H1 (cell line): ENCODE data around the gene KIF11. TPM values are rescaled to one million over a fixed set of nuclear protein-coding genes. Genes with fewer than 3 reads are reported as not detected.

Experiments
- CTCF ChIA-PET: fragments of 300-600 bp; sonication (Branson Sonifier 250); formaldehyde crosslinking; loops from one replicate; lab custom pipeline; 2021; ENCODE audit not compliant: partially characterized antibody; lab: Charles Lee
- POLR2A ChIA-PET: fragments of 300-600 bp; sonication (Branson Sonifier 250); formaldehyde crosslinking; loops from one replicate; lab custom pipeline; 2021; ENCODE audit warnings: inconsistent platforms; ENCODE audit not compliant: partially characterized antibody; lab: Charles Lee
- DNase-seq, 2 experiments: peaks; one replicate each; pipeline versions ENCODE4 v3.0.0 to v3.0.0-alpha.2; 2010 to 2022; ENCODE audit warnings: low spot score in 2 of 2, low read depth in 1 of 2, mixed read lengths in 1 of 2
- FAIRE-seq: peaks from 2 replicates; lab custom pipeline; 2011; peaks lifted over from hg19 to GRCh38; lab: Jason Lieb, UNC
- H2AFZ ChIP-seq: 2 replicates; pipeline ENCODE4 v1.8.1; 2012; ENCODE audit warnings: low read length, inconsistent platforms
- H2AK5ac ChIP-seq: 2 replicates; pipeline ENCODE4 v1.6.1; 2013; ENCODE audit warnings: low read depth, low read length
- H2BK120ac ChIP-seq: replicated peaks from 2 replicates; pipeline ENCODE3; 2013; ENCODE audit warnings: low read depth, low read length, inconsistent platforms
- H2BK12ac ChIP-seq: 2 replicates; pipeline ENCODE4 v1.6.1; 2013; ENCODE audit warnings: low read depth, low read length
- H2BK15ac ChIP-seq: 2 replicates; pipeline ENCODE4 v1.6.1; 2013; ENCODE audit warnings: low read length
- H2BK20ac ChIP-seq: 2 replicates; pipeline ENCODE4 v1.6.1; 2013; ENCODE audit warnings: low read length
- H2BK5ac ChIP-seq: 2 replicates; pipeline ENCODE4 v1.6.1; 2013; ENCODE audit warnings: low read depth, low read length
- H3K14ac ChIP-seq: 2 replicates; pipeline ENCODE4 v1.6.1; 2013; ENCODE audit warnings: inconsistent platforms; ENCODE audit not compliant: insufficient read length
- H3K18ac ChIP-seq: 2 replicates; pipeline ENCODE4 v1.6.1; 2013; ENCODE audit warnings: low read length; ENCODE audit errors: extremely low read depth
- H3K23ac ChIP-seq: 2 replicates; pipeline ENCODE4 v1.6.1; 2013; ENCODE audit warnings: inconsistent platforms; ENCODE audit not compliant: insufficient read length
- H3K23me2 ChIP-seq: 2 replicates; pipeline ENCODE4 v1.6.1; 2013; ENCODE audit warnings: low read depth, low read length
- H3K27ac ChIP-seq: 2 replicates; pipeline ENCODE4 v1.6.1; 2011; ENCODE audit warnings: low read depth, low read length, inconsistent platforms
- H3K27me3 ChIP-seq, 4 experiments: replicated peaks in 1 of 4; 1 replicate in 1 of 4; 2 replicates in 3 of 4; pipeline versions ENCODE4 v1.6.1 to v1.8.1; 2011 to 2013; ENCODE audit warnings: low read length in 3 of 4, mild to moderate bottlenecking in 3 of 4, inconsistent platforms in 2 of 4, mixed read lengths in 2 of 4, moderate library complexity in 1 of 4; ENCODE audit not compliant: control insufficient read depth in 3 of 4, insufficient read depth in 3 of 4; ENCODE audit errors: extremely low read depth in 1 of 4
- H3K36me3 ChIP-seq, 4 experiments: 2 replicates each; pipeline versions ENCODE4 v1.6.1 to v1.8.1; 2011 to 2013; ENCODE audit warnings: mild to moderate bottlenecking in 4 of 4, low read length in 3 of 4, moderate library complexity in 2 of 4, control low read depth in 1 of 4, inconsistent platforms in 1 of 4; ENCODE audit not compliant: insufficient read depth in 4 of 4, control insufficient read depth in 2 of 4
- H3K4ac ChIP-seq: replicated peaks from 2 replicates; pipeline ENCODE3; 2013; ENCODE audit warnings: low read length, low read depth, mixed read lengths, inconsistent platforms; ENCODE audit not compliant: insufficient read length
- H3K4me1 ChIP-seq, 4 experiments: replicated peaks in 1 of 4; 1 replicate in 1 of 4; 2 replicates in 3 of 4; pipeline versions ENCODE4 v1.6.1 to v1.8.1; 2011 to 2013; ENCODE audit warnings: low read length in 3 of 4, inconsistent platforms in 2 of 4, mixed read lengths in 1 of 4; ENCODE audit not compliant: insufficient read depth in 4 of 4, control insufficient read depth in 3 of 4
- H3K4me2 ChIP-seq, 2 experiments: 2 replicates each; pipeline versions ENCODE4 v1.6.1 to v1.8.1; 2011 to 2013; ENCODE audit warnings: low read depth in 2 of 2, low read length in 2 of 2, control low read depth in 1 of 2, inconsistent platforms in 1 of 2, mild to moderate bottlenecking in 1 of 2; ENCODE audit not compliant: insufficient read depth in 1 of 2
- H3K4me3 ChIP-seq, 4 experiments: fragments of 200-600, 300-600 bp in 1 of 4; sonication (generic), shearing (Covaris generic), sonication (Bioruptor Twin) in 1 of 4; 2 replicates each; pipeline versions ENCODE4 v1.5.1 to v1.8.1; 2011 to 2016; ENCODE audit warnings: low read length in 4 of 4, low read depth in 3 of 4, control low read depth in 2 of 4, inconsistent platforms in 2 of 4, mild to moderate bottlenecking in 2 of 4, mixed read lengths in 1 of 4, moderate library complexity in 1 of 4; ENCODE audit not compliant: insufficient read depth in 2 of 4; ENCODE audit errors: extremely low read depth in 1 of 4
- H3K56ac ChIP-seq: replicated peaks from 2 replicates; pipeline ENCODE3; 2013; ENCODE audit warnings: low read depth, mild to moderate bottlenecking, mixed read lengths, low read length, inconsistent platforms; ENCODE audit not compliant: insufficient read length
- H3K79me1 ChIP-seq: 2 replicates; pipeline ENCODE4 v1.6.1; 2013; ENCODE audit warnings: low read depth, low read length, control low read depth
- H3K79me2 ChIP-seq, 2 experiments: 2 replicates each; pipeline versions ENCODE4 v1.6.1 to v1.8.1; 2012 to 2013; ENCODE audit warnings: low read length in 2 of 2, mild to moderate bottlenecking in 2 of 2, inconsistent platforms in 1 of 2; ENCODE audit not compliant: insufficient read depth in 2 of 2, control insufficient read depth in 1 of 2
- H3K9ac ChIP-seq, 4 experiments: replicated peaks in 1 of 4; 1 replicate in 1 of 4; 2 replicates in 3 of 4; pipeline versions ENCODE4 v1.6.1 to v1.8.1; 2011 to 2013; ENCODE audit warnings: low read depth in 3 of 4, low read length in 3 of 4, control low read depth in 2 of 4, mild to moderate bottlenecking in 2 of 4, moderate library complexity in 2 of 4, inconsistent platforms in 1 of 4; ENCODE audit errors: extremely low read depth in 1 of 4
- H3K9me3 ChIP-seq, 2 experiments: 2 replicates each; pipeline versions ENCODE4 v1.6.1 to v1.8.1; 2012 to 2013; ENCODE audit warnings: mild to moderate bottlenecking in 2 of 2, moderate library complexity in 2 of 2, control low read depth in 1 of 2, inconsistent platforms in 1 of 2, low read depth in 1 of 2, low read length in 1 of 2, mixed read lengths in 1 of 2; ENCODE audit not compliant: insufficient read depth in 2 of 2
- H4K20me1 ChIP-seq, 2 experiments: replicated peaks in 1 of 2; 2 replicates each; pipeline versions ENCODE3 to v1.8.1; 2011 to 2013; ENCODE audit warnings: inconsistent platforms in 2 of 2, low read length in 2 of 2, mild to moderate bottlenecking in 1 of 2; ENCODE audit not compliant: insufficient read depth in 2 of 2, control insufficient read depth in 1 of 2
- H4K5ac ChIP-seq: 2 replicates; pipeline ENCODE4 v1.6.1; 2013; ENCODE audit warnings: low read length, low read depth, mixed read lengths, inconsistent platforms; ENCODE audit not compliant: insufficient read length
- H4K8ac ChIP-seq: 2 replicates; pipeline ENCODE4 v1.8.0; 2013; ENCODE audit warnings: mild to moderate bottlenecking, moderate library complexity, low read length, inconsistent platforms; ENCODE audit not compliant: insufficient read depth; ENCODE audit errors: extremely low read depth
- H4K91ac ChIP-seq: replicated peaks from 2 replicates; pipeline ENCODE3; 2013; ENCODE audit warnings: low read length, mixed read lengths, inconsistent platforms; ENCODE audit not compliant: insufficient read length
- CHD1 ChIP-seq: IDR thresholded peaks from 2 replicates; pipeline ENCODE4 v1.6.1; 2012; ENCODE audit warnings: low read depth, low read length, improper control_type of control experiment
- E2F6 ChIP-seq: IDR thresholded peaks from 2 replicates; pipeline ENCODE4 v1.6.1; 2012; ENCODE audit warnings: inconsistent platforms
- EZH2 ChIP-seq: fragments of 200-600 bp; sonication (generic); IDR thresholded peaks from 2 replicates; pipeline ENCODE4 v1.7.1; 2012; ENCODE audit warnings: low read depth, mild to moderate bottlenecking, moderate library complexity, low read length, inconsistent platforms; ENCODE audit not compliant: severe bottlenecking
- KDM4A ChIP-seq: IDR thresholded peaks from one replicate; pipeline ENCODE4 v1.7.1; 2012; ENCODE audit warnings: low read depth, mild to moderate bottlenecking, moderate library complexity, low read length, inconsistent platforms; ENCODE audit not compliant: severe bottlenecking
- KDM5A ChIP-seq: fragments of 200-600 bp; IDR thresholded peaks from 2 replicates; pipeline ENCODE4 v1.7.1; 2012; ENCODE audit warnings: mild to moderate bottlenecking, low read length, inconsistent platforms, mixed read lengths
- MAX ChIP-seq: IDR thresholded peaks from 2 replicates; pipeline ENCODE4 v1.6.1; 2012; ENCODE audit warnings: inconsistent platforms
- RAD21 ChIP-seq, 2 experiments: IDR thresholded peaks in 1 of 2; conservative IDR thresholded peaks in 1 of 2; 2 replicates each; pipeline ENCODE4 v1.6.1; 2011; ENCODE audit warnings: low read depth in 2 of 2, low read length in 2 of 2, improper control_type of control experiment in 1 of 2, inconsistent platforms in 1 of 2, mild to moderate bottlenecking in 1 of 2, moderate library complexity in 1 of 2
- SIN3A ChIP-seq, 2 experiments: IDR thresholded peaks in 1 of 2; conservative IDR thresholded peaks in 1 of 2; 2 replicates each; pipeline ENCODE4 v1.6.1; 2011 to 2012; ENCODE audit warnings: low read length in 2 of 2, improper control_type of control experiment in 1 of 2, low read depth in 1 of 2, mild to moderate bottlenecking in 1 of 2
- TAF1 ChIP-seq: IDR thresholded peaks from 2 replicates; pipeline ENCODE4 v1.6.1; 2011; ENCODE audit warnings: mild to moderate bottlenecking, low read depth, low read length
- TAF7 ChIP-seq: optimal IDR thresholded peaks from 2 replicates; pipeline ENCODE3; 2011; ENCODE audit warnings: low read depth, mild to moderate bottlenecking, inconsistent platforms, low read length, moderate library complexity, borderline replicate concordance
- WGBS, 2 experiments: shearing (Covaris generic) in 1 of 2; methylation state at CpG; one replicate each; pipeline versions ENCODE4 v1.1.6 to v1.1.7; 2013 to 2015; ENCODE audit warnings: low lambda C conversion rate in 2 of 2, mixed read lengths in 2 of 2, inconsistent platforms in 1 of 2, low coverage in 1 of 2, missing lambda C conversion rate in 1 of 2; ENCODE audit not compliant: insufficient replicate concordance in 2 of 2, insufficient coverage in 1 of 2, insufficient read length in 1 of 2; ENCODE audit errors: extremely low coverage in 1 of 2, missing lambda C conversion rate in 1 of 2; 5-methylcytosine and 5-hydroxymethylcytosine counted together
- polyA plus RNA-seq, 7 experiments: library from polyadenylated mRNA; depleted of rRNA in 3 of 7; stranded (reverse) in 5 of 7; unstranded in 2 of 7; fragments of >200 nt in 5 of 7; fragments of 200-250 nt in 2 of 7; gene quantifications; 1 replicate in 5 of 7; 2 replicates in 1 of 7; 4 replicates in 1 of 7; pipeline versions ENCODE4 v1.2.1 to v1.2.3, GENCODE V29; 2011 to 2013; ENCODE audit warnings: missing spikeins in 2 of 7, mixed read lengths in 2 of 7
- total RNA-seq: library from RNA; stranded (reverse); fragmentation: NEBNext Ultra II Directional; extraction: Animal tissue kit (Norgen Biotek cat#: 25700); gene quantifications from 2 replicates; pipeline ENCODE4 v1.2.1, GENCODE V29; 2021

Gene KIF11
- total and polyA plus RNA-seq, 2 of the 8 experiments (the other 6 are each of a cell fraction or from before 2014, with no cell fraction given), result 11.1 to 59.2 TPM

- Histone ChIP-seq H4K20me1 (no peaks in the 10 kb centered on the region), H3K79me1 (no peaks in the 10 kb centered on the region), H3K18ac (no peak overlapping the region), H3K79me2 (no peaks in the 10 kb centered on the region), H3K27ac (no peak overlapping the region), H3K27me3 (peaks cover 29 to 77% (median 58%) of the 10 kb centered on the region in 4 experiments), H2BK15ac (no peak overlapping the region), H4K8ac (no peak overlapping the region), H3K9me3 (no peaks in the 10 kb centered on the region), H3K36me3 (peaks cover 0 to 9% (median 0%) of the 10 kb centered on the region in 4 experiments; a peak in 1 of 8 replicates), H3K56ac (no peak overlapping the region), H3K4me2 (no peak overlapping the region), H2BK5ac (no peak overlapping the region), H4K91ac (no peak overlapping the region), H3K23me2 (peaks cover 9% of the 10 kb centered on the region; the same call in 1 of the 2 replicates), H2AK5ac (no peak overlapping the region), H3K14ac (no peak overlapping the region), H2BK12ac (no peak overlapping the region), H3K4me3 (no peak overlapping the region), H3K9ac (no peak overlapping the region), H3K4me1 (peaks cover 0 to 9% (median 0%) of the 10 kb centered on the region in 4 experiments; a peak in 5 of 7 replicates), H2BK120ac (no peak overlapping the region), H4K5ac (no peak overlapping the region), H3K4ac (no peak overlapping the region), H2BK20ac (no peak overlapping the region), H3K23ac (no peak overlapping the region), H2AFZ (no peak overlapping the region)
- WGBS, 2 experiments, result 69% methylated on average over 7 of the region's 7 CpGs; no CpG with 5 or more reads in 1 of the 2 experiments
- POLR2A ChIA-PET, result interaction anchor here (1.2 kb wide), 1 partner anchor 7 kb away, joined by 3 read pairs; no protein-coding TSS in a partner anchor
- FAIRE-seq (no peak), DNase-seq (no peak)
- CTCF ChIA-PET, result interaction anchor here (1.1 kb wide), 1 partner anchor 90 kb away, joined by 4 read pairs; no protein-coding TSS in a partner anchor
- no peak for TF ChIP-seq TAF1
- peak; percentile 2 for TF ChIP-seq EZH2
- no peak for TF ChIP-seq E2F6
- no peak for TF ChIP-seq TAF7
- no peak for TF ChIP-seq RAD21 (IDR thresholded peaks at IDR 0.05 in 1 of 2, conservative IDR thresholded peaks at IDR 0.05 in 1 of 2; ENCODE audit: low read depth in 2 of 2, low read length in 2 of 2)
- no peak for TF ChIP-seq SIN3A (conservative IDR thresholded peaks at IDR 0.05 in 1 of 2, IDR thresholded peaks at IDR 0.05 in 1 of 2; ENCODE audit: low read depth in 1 of 2, low read length in 2 of 2)
- no peak for TF ChIP-seq KDM4A
- TF ChIP-seq MAX, result no peak
- no peak for TF ChIP-seq KDM5A
- TF ChIP-seq CHD1, result no peak
These were observed 105.0 kb downstream of the KIF11 start for GRCh38 chr10:92697663-92698511.
